ENCODE measurements around the gene DPP6.
"Not testable (repeated sequence)": the region's sequence is repeated elsewhere in the genome, so short reads cannot be mapped to it uniquely, and the experiment has no call there.

The DPP6 gene

GRCh38 chr7:154072395-154073181 lies 20.4 kb downstream of the DPP6 start:
- not testable (repeated sequence) for DNase-seq (ENCODE audit: low spot score)

GRCh38 chr7:154078523-154078922 lies 26.3 kb downstream of the DPP6 start:
- DNase-seq (ENCODE audit: low spot score): not testable (repeated sequence)

GRCh38 chr7:154080249-154080648 lies 28.1 kb downstream of the DPP6 start:
- not testable (repeated sequence) for DNase-seq (ENCODE audit: low spot score)

GRCh38 chr7:154087037-154087725 lies 35.0 kb downstream of the DPP6 start:
- DNase-seq (ENCODE audit: low spot score): not testable (repeated sequence)

- not testable (repeated sequence) for DNase-seq (ENCODE audit: low spot score)
Observed at GRCh38 chr7:154092093-154092492, 39.9 kb downstream of the DPP6 start.

- DNase-seq (ENCODE audit: low spot score): not testable (repeated sequence)
Observed at GRCh38 chr7:154095201-154095600, 43.0 kb downstream of the DPP6 start.

- not testable (repeated sequence) for DNase-seq (ENCODE audit: low spot score)
Observed at GRCh38 chr7:154105063-154105462, 52.9 kb downstream of the DPP6 start.

- DNase-seq (ENCODE audit: low spot score): not testable (repeated sequence)
Observed at GRCh38 chr7:154109615-154110014, 57.4 kb downstream of the DPP6 start.

- DNase-seq (ENCODE audit: low spot score): not testable (repeated sequence)
Observed at GRCh38 chr7:154113732-154114351, 61.6 kb downstream of the DPP6 start.

GRCh38 chr7:154117411-154118390 lies 65.5 kb downstream of the DPP6 start:
- DNase-seq (ENCODE audit: low spot score): not testable (repeated sequence)

GRCh38 chr7:154120825-154121224 lies 68.6 kb downstream of the DPP6 start:
- not testable (repeated sequence) for DNase-seq (ENCODE audit: low spot score)

GRCh38 chr7:154122720-154123119 lies 70.5 kb downstream of the DPP6 start:
- DNase-seq (ENCODE audit: low spot score): not testable (repeated sequence)

GRCh38 chr7:154123397-154123796 lies 71.2 kb downstream of the DPP6 start:
- not testable (repeated sequence) for DNase-seq (ENCODE audit: low spot score)

GRCh38 chr7:154129142-154129541 lies 76.9 kb downstream of the DPP6 start:
- not testable (repeated sequence) for DNase-seq (ENCODE audit: low spot score)

- not testable (repeated sequence) for DNase-seq (ENCODE audit: low spot score)
Observed at GRCh38 chr7:154132617-154133016, 80.4 kb downstream of the DPP6 start.

GRCh38 chr7:154133703-154134277 lies 81.6 kb downstream of the DPP6 start:
- DNase-seq (ENCODE audit: low spot score): not testable (repeated sequence)

GRCh38 chr7:154134698-154135097 lies 82.5 kb downstream of the DPP6 start:
- DNase-seq (ENCODE audit: low spot score): not testable (repeated sequence)

GRCh38 chr7:154135646-154136045 lies 83.4 kb downstream of the DPP6 start:
- DNase-seq (ENCODE audit: low spot score): not testable (repeated sequence)

GRCh38 chr7:154145922-154146706 lies 93.9 kb downstream of the DPP6 start:
- DNase-seq (ENCODE audit: low spot score): not testable (repeated sequence)

- not testable (repeated sequence) for DNase-seq (ENCODE audit: low spot score)
Observed at GRCh38 chr7:154146707-154147038, 94.5 kb downstream of the DPP6 start.

All from kidney tubule cell (primary cell).